Heart left ventricle (tissue), 13 donors: ENCODE measurements around the gene LPO.

Experiments
- CTCF ChIP-seq, 12 donors: fragments of 200-600 bp; sonication (generic) in 4 of 12; IDR thresholded peaks; one replicate each; pipeline versions ENCODE4 v1.5.0 to v1.8.0; 2018 to 2022; ENCODE audit warnings: antibody characterized with exemption in 12 of 12, mild to moderate bottlenecking in 5 of 12
- POLR2A ChIP-seq, 2 donors: fragments of 450-650 bp; IDR thresholded peaks; one replicate each; pipeline ENCODE4 v1.6.1; 2017; ENCODE audit warnings: antibody characterized with exemption in 2 of 2, mild to moderate bottlenecking in 2 of 2, moderate library complexity in 2 of 2
- donor health status: ischemic (EF 13 %, LVEDD 7.1; RV severe dilation, severe dysfunction).
- donor health status: DM: no; HTN: yes; CAD: no.
- donor health status: DM: no; HTN: no; CAD: no.
- donor health status: ischemic (EF 25% LVEDD 6.9; RV normal size, moderate dysfunction).
- donor health status: ischemic (EF 25% LVEDD 5.7; RV mildly dilated, moderate dysfunction).
- donor health status: ischemic (EF 35%, LVEDD 5.7; RV mildly dilated, moderate dysfunction).
- donor health status: nonischemic (EF 11% LVEDD 7.7; RV severe dilation, severe dysfunction).
- donor health status: DM: yes; HTN: yes; CAD: no.
- donor health status: PGD.
- donor health status: ischemic (EF 29% LVEDD 5.4; RV normal size, mild dysfunction).
- donor health status: nonischemic (EF 23%, LVEDD 6.1; RV moderate dilation, normal function).

GRCh38 chr17:58302171-58302918 is 64.0 kb downstream of the LPO start:
- TF ChIP-seq CTCF (IDR thresholded peaks at IDR 0.05) = no peak
- TF ChIP-seq POLR2A (IDR thresholded peaks at IDR 0.05) = no peak
